Hindlimb muscle (tissue), 1 donor: Measurements from ENCODE around the gene EHD4. TPM values are rescaled to one million over a fixed set of nuclear protein-coding genes. Genes with fewer than 3 reads are reported as not detected.

Source experiments
- DNase-seq: peaks from one replicate; pipeline ENCODE4 v3.0.0-alpha.2; 2013
- polyA plus RNA-seq: library from polyadenylated mRNA; unstranded; fragments of 120-200 nt; gene quantifications from one replicate; pipeline ENCODE4 v1.2.1, GENCODE V29; 2013; ENCODE audit not compliant: insufficient read length

Gene EHD4
- polyA plus RNA-seq, 1 donor = 43.0 TPM

- DNase-seq = peak; percentile 56
Observed at GRCh38 chr15:41855261-41855961, 116.9 kb downstream of the EHD4 start.

- DNase-seq = no peak
Observed at GRCh38 chr15:41854443-41854842, 117.9 kb downstream of the EHD4 start.

DNA sequence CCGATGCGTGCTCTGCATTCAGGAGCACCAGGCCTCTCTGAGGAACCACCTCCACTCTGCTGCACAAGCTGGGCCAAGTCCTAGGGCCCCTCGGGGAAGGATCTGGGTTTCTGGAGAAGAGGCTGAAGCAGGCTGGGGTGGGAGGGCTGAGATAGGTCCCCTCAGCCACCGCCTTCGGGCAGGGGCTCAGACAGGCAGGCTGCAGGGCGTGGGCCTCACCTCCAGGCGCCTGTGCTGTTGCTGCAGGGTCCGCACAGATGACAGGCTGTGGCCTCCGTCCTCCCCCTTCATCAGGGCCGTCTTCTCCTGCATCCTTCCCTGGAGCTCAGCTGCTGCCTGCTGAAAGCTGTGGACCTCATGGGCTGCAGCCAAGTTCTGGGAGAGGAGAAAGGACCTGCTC is 118.5 kb downstream of the EHD4 start:
- DNase-seq = no peak

DNA sequence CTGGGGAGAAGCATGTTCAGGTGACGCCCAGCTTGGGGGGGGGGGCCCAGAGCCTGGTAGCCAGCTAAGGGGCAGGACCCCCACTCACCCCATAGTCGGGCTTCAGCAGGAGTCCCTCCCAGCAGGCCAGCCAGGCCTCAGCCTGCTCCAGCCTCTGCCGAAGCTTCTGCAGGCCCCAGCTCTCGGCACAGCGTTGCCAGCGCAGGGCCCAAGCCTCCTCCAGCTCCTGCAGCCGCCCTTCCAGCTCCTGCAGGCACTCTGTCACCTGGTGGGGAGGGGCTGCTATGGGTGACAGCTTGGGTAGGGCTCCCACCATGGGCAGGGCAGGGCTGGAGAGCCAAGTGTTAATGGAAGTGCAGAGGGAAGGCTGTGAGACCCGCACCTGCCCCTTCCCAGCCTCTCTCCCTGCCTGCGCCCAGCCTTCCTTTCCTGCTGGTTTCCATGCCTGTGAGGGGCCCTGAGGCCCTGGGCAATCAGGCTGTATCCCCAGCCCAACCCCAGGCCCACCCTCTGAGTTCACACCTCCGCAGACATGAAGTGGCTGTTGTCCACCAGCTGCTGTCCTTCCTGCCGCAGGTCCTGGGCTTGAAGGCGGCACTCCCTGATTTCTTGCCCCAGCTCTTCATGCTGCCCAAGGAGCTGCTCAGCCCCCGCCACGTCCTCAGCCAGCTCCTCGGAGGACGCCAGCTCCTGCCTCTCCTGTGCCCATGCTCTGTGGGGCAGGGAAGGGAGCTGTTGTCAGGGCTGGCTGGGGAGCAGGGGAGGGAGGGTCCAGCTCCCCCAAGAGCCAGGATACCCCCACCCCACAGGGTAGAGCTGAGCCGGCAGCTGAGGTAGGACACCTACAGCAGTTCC is 119.4 kb downstream of the EHD4 start:
- no peak for DNase-seq

DNA sequence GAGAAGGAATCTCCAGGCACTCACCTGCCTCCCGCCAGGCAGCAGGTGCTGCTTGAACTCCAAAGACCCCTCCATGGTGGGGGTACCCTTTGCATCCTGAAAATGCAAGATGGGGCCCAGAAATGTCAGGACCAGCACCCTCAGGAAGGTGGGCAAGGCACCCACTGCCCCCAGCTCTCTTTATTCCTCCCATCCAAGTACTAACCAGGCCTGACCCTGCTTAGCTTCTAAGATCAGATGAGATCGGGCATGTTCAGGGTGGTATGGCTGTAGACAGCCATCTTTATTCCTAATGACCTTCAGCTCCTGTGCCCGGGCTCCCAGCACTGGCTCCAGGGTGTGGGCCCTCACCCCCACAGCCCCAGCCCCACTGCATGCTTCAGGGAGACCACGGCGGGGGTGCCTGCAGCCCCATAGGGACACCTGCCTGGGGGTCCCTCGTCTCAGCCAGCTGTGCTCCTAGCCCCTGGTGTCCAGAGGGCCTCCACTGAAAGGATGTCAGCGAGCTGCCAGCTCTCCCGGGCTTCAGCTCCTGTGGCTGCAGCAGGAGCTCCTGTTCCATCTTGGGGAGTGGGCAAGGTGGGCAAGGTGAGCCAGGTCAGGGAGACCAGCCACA is 120.5 kb downstream of the EHD4 start:
- no peak for DNase-seq

DNA sequence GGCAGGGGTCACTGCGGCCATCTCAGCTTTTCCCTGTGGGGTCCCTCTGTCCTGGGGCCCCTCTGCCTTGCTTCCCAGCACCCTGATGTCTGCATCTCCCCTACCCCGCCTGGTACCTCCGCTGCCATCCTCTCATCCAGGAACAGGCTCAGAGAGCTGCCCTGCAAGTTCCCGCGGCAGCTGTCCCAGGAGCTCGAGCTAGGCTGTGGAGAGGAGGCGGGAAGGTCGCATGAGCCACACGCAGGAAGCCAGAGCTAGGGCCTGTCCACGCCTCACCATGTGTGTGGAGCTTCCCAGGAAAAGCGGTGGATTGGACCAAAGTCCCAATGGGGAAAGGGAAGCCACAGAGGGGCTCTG is 121.2 kb downstream of the EHD4 start:
- DNase-seq = no peak

- DNase-seq = no peak
Observed at GRCh38 chr15:41850482-41851166, 121.7 kb downstream of the EHD4 start.

GRCh38 chr15:41849861-41850260 is 122.5 kb downstream of the EHD4 start:
- DNase-seq = no peak

- no peak for DNase-seq
Observed at GRCh38 chr15:41849204-41849603, 123.2 kb downstream of the EHD4 start.

GRCh38 chr15:41848631-41849030 is 123.7 kb downstream of the EHD4 start:
- DNase-seq = no peak

- no peak for DNase-seq
Observed at GRCh38 chr15:41847981-41848380, 124.4 kb downstream of the EHD4 start.

DNA sequence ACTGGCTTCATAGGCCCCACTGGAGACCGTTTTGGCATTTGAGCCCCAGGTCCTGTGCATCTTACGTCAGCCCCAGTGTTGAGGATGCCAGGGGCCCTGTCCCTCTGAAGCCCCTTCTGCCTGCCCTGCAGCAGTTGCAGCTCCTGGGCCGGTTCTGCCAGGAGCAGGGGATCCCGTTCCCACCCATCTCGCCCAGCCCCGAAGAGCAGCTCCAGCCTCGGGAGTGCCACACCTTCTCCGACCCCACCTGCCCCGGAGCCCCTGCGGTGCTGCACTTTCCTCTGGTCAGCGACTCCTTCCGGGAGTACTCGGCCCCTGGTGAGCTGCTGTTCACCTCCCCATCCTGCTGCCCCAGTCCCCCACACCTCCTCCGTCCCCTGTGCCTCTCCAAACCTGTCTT is 125.2 kb downstream of the EHD4 start:
- no peak for DNase-seq

Other genes starting within 250 kb of the EHD4 start
- gene MAPKBP1, start 198.1 kb downstream of the EHD4 start, polyA plus RNA-seq = 13.1 TPM
- 10.9 TPM for gene JMJD7, start 144.5 kb downstream of the EHD4 start, polyA plus RNA-seq
- gene PLA2G4B, start 133.7 kb downstream of the EHD4 start, polyA plus RNA-seq = 7.0 TPM
- gene SPTBN5, start 78.5 kb downstream of the EHD4 start, polyA plus RNA-seq = 5.2 TPM
- 1.8 TPM for gene PLA2G4E, start 48.5 kb upstream of the EHD4 start, polyA plus RNA-seq
- gene PLA2G4D, start 122.0 kb upstream of the EHD4 start, polyA plus RNA-seq = 0.08 TPM
- gene PLA2G4F, start 184.1 kb upstream of the EHD4 start, polyA plus RNA-seq = 0.35 TPM
- gene VPS39, start 235.7 kb upstream of the EHD4 start, polyA plus RNA-seq = 46.0 TPM